HepG2 (cell line): ENCODE data around the gene BCAR3. TPM values are rescaled to one million over a fixed set of nuclear protein-coding genes. Genes with fewer than 3 reads are reported as not detected.
A peak's percentile ranks its signal among the peaks of the same experiment; 100 is the strongest.

Experiments
- ATAC-seq: fragments of 200-7000 bp; cut with Tn5 transposase; 3 replicates; pipeline ENCODE4 v1.9.1; 2020; ENCODE audit warnings: mild to moderate bottlenecking, moderate library complexity
- BruUV-seq: library from RNA; stranded (reverse); fragments of 400-500 nt; replicated peaks from 2 replicates; lab custom pipeline; 2021; lab: Mats Ljungman, UMichigan
- CTCF ChIA-PET: fragments of 300-600 bp; formaldehyde crosslinking; extraction: SDS; loops from one replicate; lab custom pipeline; 2021; ENCODE audit warnings: low total read pairs, inconsistent platforms, low intra/inter-chr PET ratio; lab: Yijun Ruan, JAX
- POLR2A ChIA-PET: fragments of 350-600 bp; sonication (Branson Sonifier 250); formaldehyde crosslinking; loops from one replicate; lab custom pipeline; 2020; ENCODE audit warnings: antibody characterized with exemption, inconsistent platforms; lab: Yijun Ruan, JAX
- DNase-seq: peaks from one replicate; pipeline ENCODE4 v3.0.0-alpha.2; 2015; ENCODE audit warnings: low spot score
- FAIRE-seq: peaks from 3 replicates; lab custom pipeline; 2011; peaks lifted over from hg19 to GRCh38; lab: Jason Lieb, UNC
- H2AFZ ChIP-seq: one replicate; pipeline ENCODE4 v1.6.1; 2011; ENCODE audit warnings: low read length, inconsistent platforms
- H3K27ac ChIP-seq: fragments of 300-600 bp; 3 replicates; pipeline ENCODE4 v1.8.0; 2011; ENCODE audit warnings: mixed run types, mild to moderate bottlenecking, mixed read lengths, low read length, inconsistent platforms; ENCODE audit not compliant: insufficient read depth; ENCODE audit errors: extremely low read length
- H3K27me3 ChIP-seq, 2 experiments: fragments of 200-600 bp in 1 of 2; 2 replicates in 1 of 2; 3 replicates in 1 of 2; pipeline versions ENCODE4 v1.6.0 to v1.8.0; 2011; ENCODE audit warnings: low read length in 2 of 2, mild to moderate bottlenecking in 2 of 2, moderate library complexity in 2 of 2, inconsistent platforms in 1 of 2; ENCODE audit not compliant: insufficient read depth in 2 of 2, control insufficient read depth in 1 of 2
- H3K36me3 ChIP-seq, 2 experiments: fragments of 200-600 bp in 1 of 2; replicated peaks in 1 of 2; 2 replicates in 1 of 2; 3 replicates in 1 of 2; pipeline versions ENCODE4 v1.5.1 to v1.8.0; 2011; ENCODE audit warnings: low read length in 2 of 2, inconsistent platforms in 1 of 2; ENCODE audit not compliant: insufficient read depth in 2 of 2, control insufficient read depth in 1 of 2
- H3K4me1 ChIP-seq: 2 replicates; pipeline ENCODE4 v1.5.1; 2012; ENCODE audit warnings: low read length, inconsistent platforms; ENCODE audit not compliant: insufficient read depth
- H3K4me2 ChIP-seq: 2 replicates; pipeline ENCODE4 v1.6.0; 2011; ENCODE audit warnings: low read depth, low read length, inconsistent platforms
- H3K4me3 ChIP-seq, 3 experiments: fragments of 200-600 bp in 1 of 3; sonication (generic), shearing (Covaris generic) in 1 of 3; replicated peaks in 1 of 3; 2 replicates each; pipeline ENCODE4 v1.5.1; 2011 to 2016; ENCODE audit warnings: low read length in 3 of 3, inconsistent platforms in 2 of 3, low read depth in 2 of 3, mild to moderate bottlenecking in 2 of 3, control low read depth in 1 of 3, mixed read lengths in 1 of 3; ENCODE audit not compliant: insufficient read depth in 1 of 3
- H3K79me2 ChIP-seq: one replicate; pipeline ENCODE4 v1.6.1; 2011; ENCODE audit warnings: low read length, inconsistent platforms; ENCODE audit not compliant: insufficient read depth
- H3K9ac ChIP-seq: 2 replicates; pipeline ENCODE4 v1.6.0; 2011; ENCODE audit warnings: mild to moderate bottlenecking, low read depth, low read length, inconsistent platforms; ENCODE audit not compliant: insufficient read depth
- H3K9me3 ChIP-seq: 2 replicates; pipeline ENCODE4 v1.5.1; 2012; ENCODE audit warnings: mild to moderate bottlenecking, low read length
- H4K20me1 ChIP-seq: 2 replicates; pipeline ENCODE4 v1.6.0; 2011; ENCODE audit warnings: inconsistent platforms, mild to moderate bottlenecking, low read length, moderate library complexity; ENCODE audit not compliant: insufficient read depth
- HNF4A ChIP-seq: sonication (generic); formaldehyde crosslinking; IDR thresholded peaks from 2 replicates; pipeline ENCODE4 v1.4.0; 2020; ENCODE audit warnings: missing genetic modification reagents
- NKX3-1 ChIP-seq: sonication (generic); formaldehyde crosslinking; IDR thresholded peaks from 2 replicates; pipeline ENCODE4 v1.5.0; 2020; ENCODE audit warnings: missing genetic modification reagents
- SIN3B ChIP-seq: fragments of 150-350 bp; IDR thresholded peaks from 2 replicates; pipeline ENCODE4 v1.6.1; 2014; ENCODE audit warnings: low read length
- TBL1XR1 ChIP-seq: fragments of 150-350 bp; IDR thresholded peaks from 2 replicates; pipeline ENCODE4 v1.6.1; 2014; ENCODE audit warnings: borderline replicate concordance, low read length; ENCODE audit not compliant: partially characterized antibody
- ZNF263 ChIP-seq: sonication (generic); formaldehyde crosslinking; IDR thresholded peaks from 2 replicates; pipeline ENCODE4 v1.4.0; 2020; ENCODE audit warnings: missing genetic modification reagents
- ZNF30 ChIP-seq: sonication (generic); formaldehyde crosslinking; IDR thresholded peaks from 2 replicates; pipeline ENCODE4 v1.5.0; 2020; ENCODE audit warnings: mild to moderate bottlenecking, missing genetic modification reagents
- WGBS: methylation state at CpG from one replicate; pipeline ENCODE4 v1.1.6; 2017; ENCODE audit warnings: low lambda C conversion rate; 5-methylcytosine and 5-hydroxymethylcytosine counted together
- in situ Hi-C: cut with HindIII; loops from 2 replicates; pipeline ENCODE4 v1.10.0; 2017; ENCODE audit warnings: low pct_unique_long_range_greater_than_20kb; ENCODE audit not compliant: extremely low pct_ligation_motif_present
- intact Hi-C: fragments of 100-400 bp; cut with micrococcal nuclease; formaldehyde crosslinking; loops from one replicate; pipeline ENCODE4 v1.10.0; 2022; ENCODE audit not compliant: unreplicated experiment
- polyA plus RNA-seq, 8 experiments: library from polyadenylated mRNA; depleted of rRNA in 3 of 8; stranded (reverse) in 7 of 8; unstranded in 1 of 8; fragments of >200 nt; fragmentation: Illumina TruSeq in 4 of 8; extraction: Trizol in 4 of 8; gene quantifications; 2 replicates each; pipeline versions ENCODE4 v1.2.1 to v1.2.3, GENCODE V29; 2011 to 2016; ENCODE audit warnings: low read depth in 4 of 8, missing spikeins in 1 of 8, mixed read lengths in 1 of 8; ENCODE audit not compliant: insufficient read depth in 1 of 8
- total RNA-seq, 5 experiments: library from RNA; depleted of rRNA; stranded (reverse); fragments of >200 nt; fragmentation: Illumina TruSeq; extraction: Trizol; gene quantifications; 2 replicates each; pipeline ENCODE4 v1.2.3, GENCODE V29; 2016; ENCODE audit warnings: low read depth in 1 of 5
- TF ChIP-seq, protein P1 (sequence below): sonication (generic); formaldehyde crosslinking; IDR thresholded peaks from 2 replicates; pipeline ENCODE4 v1.5.0; 2020; ENCODE audit warnings: missing genetic modification reagents
- TF ChIP-seq, protein P2 (sequence below): conservative IDR thresholded peaks from 2 replicates; pipeline ENCODE4 v1.6.1; 2018; ENCODE audit warnings: missing genetic modification reagents

Gene BCAR3
- total and polyA plus RNA-seq, 2 of the 13 experiments (the other 11 are each of a cell fraction or from before 2014, with no cell fraction given), result 3.6 to 4.8 TPM

DNA sequence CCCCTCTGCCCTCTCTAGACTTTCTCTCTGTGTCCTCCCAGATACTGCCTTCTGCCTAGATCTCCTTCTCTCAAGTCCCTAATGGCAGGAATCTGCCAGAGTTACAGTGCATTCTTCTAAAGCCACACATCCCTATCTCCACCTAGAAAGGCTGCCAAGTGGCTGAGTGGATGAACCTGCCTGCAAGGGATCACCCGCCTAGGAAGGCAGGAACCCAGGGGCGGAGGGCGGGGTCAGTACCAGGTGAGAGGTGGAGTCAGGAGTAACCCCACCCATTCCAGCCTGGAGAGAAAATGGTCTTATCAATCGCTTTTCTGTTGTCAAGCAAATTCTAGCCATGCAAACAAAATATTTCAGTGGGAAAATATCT, 60.8 kb downstream of the BCAR3 start:
- Histone ChIP-seq H3K4me1 (peaks cover 97% of the 10 kb centered on the region), H3K4me3 (no peak overlapping the region), H3K27ac (peak overlapping the region; percentile 20), H2AFZ (no peak overlapping the region), H4K20me1 (no peaks in the 10 kb centered on the region), H3K9ac (no peak overlapping the region), H3K9me3 (no peaks in the 10 kb centered on the region)
- FAIRE-seq, result no peak
- no TSS peak for BruUV-seq
- TF ChIP-seq NKX3-1 (CRISPR knock-in tag) (no peak), SIN3B (no peak)
- TF ChIP-seq, all 625 proteins: peak for 0
- 100% methylated on average over 4 of the region's 4 CpGs for WGBS
- Histone ChIP-seq H3K27me3 (no peaks in the 10 kb centered on the region), H3K36me3 (no peaks in the 10 kb centered on the region; a peak in 1 of 5 replicates), H3K79me2 (peaks cover 10% of the 10 kb centered on the region), H3K4me2 (no peak overlapping the region)
- ChIA-PET POLR2A (interaction anchor here (1.1 to 9.3 kb wide), 7 partner anchors 8 to 789 kb away, joined by 3 to 214 read pairs (median 5); partner anchors contain the start of gene RPL5), CTCF (no interaction called here)
- intact Hi-C loops, result no loop called here
- in situ Hi-C loops, result no loop called here
- ATAC-seq (no peak), DNase-seq (no peak)

DNA sequence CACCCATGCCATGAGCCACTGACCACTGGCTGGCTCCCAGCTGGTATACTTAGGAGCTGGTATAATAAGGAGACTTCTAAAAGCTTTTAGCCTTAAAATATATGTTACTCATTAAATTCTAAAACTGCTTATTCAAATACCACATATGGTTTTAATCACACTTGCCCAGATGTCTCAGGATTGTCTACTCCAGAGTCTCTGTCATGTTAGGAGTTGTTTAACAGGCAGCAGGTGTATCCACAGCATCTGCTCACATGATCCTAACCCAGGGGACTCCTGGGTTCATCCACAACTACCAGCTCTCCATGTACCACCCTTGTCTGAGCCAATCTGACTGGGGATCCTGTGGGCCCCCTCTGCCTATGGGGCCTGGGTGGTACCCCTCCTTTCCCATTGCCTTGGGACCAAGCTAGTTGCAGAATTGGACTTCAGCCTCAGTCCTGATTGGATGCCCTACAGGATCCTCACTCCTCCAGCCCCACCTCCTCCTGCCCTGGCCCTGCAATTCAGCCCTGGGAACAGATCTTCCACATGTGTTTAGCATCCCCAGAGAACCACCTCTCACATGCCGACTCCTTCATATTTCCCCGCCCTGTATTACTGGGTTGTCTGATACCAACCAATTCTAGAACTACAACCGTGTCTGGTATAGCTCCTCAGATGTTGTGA, 61.3 kb downstream of the BCAR3 start:
- no TSS peak for BruUV-seq
- CTCF ChIA-PET, result no interaction called here
- peak overlapping the region; percentile 44 for H3K27ac ChIP-seq
- H3K4me1 ChIP-seq, result peaks cover 97% of the 10 kb centered on the region
- no peak for FAIRE-seq
- intact Hi-C loops (no loop called here), in situ Hi-C loops (no loop called here)
- WGBS, result 90% methylated on average over 3 of the region's 3 CpGs
- H3K4me2 ChIP-seq, result no peak overlapping the region
- H3K9ac ChIP-seq, result no peak overlapping the region
- POLR2A ChIA-PET, result interaction anchor here (1.1 to 9.3 kb wide), 7 partner anchors 9 to 789 kb away, joined by 3 to 214 read pairs (median 5); partner anchors contain the start of gene RPL5
- no peaks in the 10 kb centered on the region; a peak in 1 of 5 replicates for H3K36me3 ChIP-seq
- TF ChIP-seq HNF4A (CRISPR knock-in tag) (peak; percentile 22; the same call in 1 of the 2 replicates), TBL1XR1 (no peak), ZNF30 (CRISPR knock-in tag) (no peak), ZNF263 (no peak)
- TF ChIP-seq, protein P1, sequence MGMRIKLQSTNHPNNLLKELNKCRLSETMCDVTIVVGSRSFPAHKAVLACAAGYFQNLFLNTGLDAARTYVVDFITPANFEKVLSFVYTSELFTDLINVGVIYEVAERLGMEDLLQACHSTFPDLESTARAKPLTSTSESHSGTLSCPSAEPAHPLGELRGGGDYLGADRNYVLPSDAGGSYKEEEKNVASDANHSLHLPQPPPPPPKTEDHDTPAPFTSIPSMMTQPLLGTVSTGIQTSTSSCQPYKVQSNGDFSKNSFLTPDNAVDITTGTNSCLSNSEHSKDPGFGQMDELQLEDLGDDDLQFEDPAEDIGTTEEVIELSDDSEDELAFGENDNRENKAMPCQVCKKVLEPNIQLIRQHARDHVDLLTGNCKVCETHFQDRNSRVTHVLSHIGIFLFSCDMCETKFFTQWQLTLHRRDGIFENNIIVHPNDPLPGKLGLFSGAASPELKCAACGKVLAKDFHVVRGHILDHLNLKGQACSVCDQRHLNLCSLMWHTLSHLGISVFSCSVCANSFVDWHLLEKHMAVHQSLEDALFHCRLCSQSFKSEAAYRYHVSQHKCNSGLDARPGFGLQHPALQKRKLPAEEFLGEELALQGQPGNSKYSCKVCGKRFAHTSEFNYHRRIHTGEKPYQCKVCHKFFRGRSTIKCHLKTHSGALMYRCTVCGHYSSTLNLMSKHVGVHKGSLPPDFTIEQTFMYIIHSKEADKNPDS (CRISPR knock-in tag), result no peak
- TF ChIP-seq, protein P2, sequence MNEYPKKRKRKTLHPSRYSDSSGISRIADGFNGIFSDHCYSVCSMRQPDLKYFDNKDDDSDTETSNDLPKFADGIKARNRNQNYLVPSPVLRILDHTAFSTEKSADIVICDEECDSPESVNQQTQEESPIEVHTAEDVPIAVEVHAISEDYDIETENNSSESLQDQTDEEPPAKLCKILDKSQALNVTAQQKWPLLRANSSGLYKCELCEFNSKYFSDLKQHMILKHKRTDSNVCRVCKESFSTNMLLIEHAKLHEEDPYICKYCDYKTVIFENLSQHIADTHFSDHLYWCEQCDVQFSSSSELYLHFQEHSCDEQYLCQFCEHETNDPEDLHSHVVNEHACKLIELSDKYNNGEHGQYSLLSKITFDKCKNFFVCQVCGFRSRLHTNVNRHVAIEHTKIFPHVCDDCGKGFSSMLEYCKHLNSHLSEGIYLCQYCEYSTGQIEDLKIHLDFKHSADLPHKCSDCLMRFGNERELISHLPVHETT (CRISPR knock-in tag), result no peak
- TF ChIP-seq, all 625 proteins: peak for 1
- Histone ChIP-seq H3K4me3 (no peak overlapping the region), H2AFZ (no peak overlapping the region), H4K20me1 (no peaks in the 10 kb centered on the region), H3K9me3 (no peaks in the 10 kb centered on the region), H3K79me2 (peaks cover 10% of the 10 kb centered on the region), H3K27me3 (no peaks in the 10 kb centered on the region)
- ATAC-seq (no peak), DNase-seq (no peak)
